D721Med (cell line): Measurements from ENCODE around the gene ATP5MK.
"Not testable (repeated sequence)": the region's sequence is repeated elsewhere in the genome, so short reads cannot be mapped to it uniquely, and the experiment has no call there.

Source experiments
- DNase-seq: peaks from one replicate; pipeline ENCODE4 v3.0.0; 2011; ENCODE audit warnings: low spot score; ENCODE audit not compliant: insufficient read length
- FAIRE-seq: peaks from 2 replicates; lab custom pipeline; 2011; peaks lifted over from hg19 to GRCh38; lab: Jason Lieb, UNC
- CTCF ChIP-seq: IDR thresholded peaks from 2 replicates; pipeline ENCODE4 v1.5.1; 2012; ENCODE audit warnings: mild to moderate bottlenecking, control low read depth; ENCODE audit not compliant: insufficient read depth; ENCODE audit errors: missing control alignments

The ATP5MK gene

GRCh38 chr10:103373544-103373943 lies 22.7 kb downstream of the ATP5MK start:
- TF ChIP-seq CTCF: no peak
- DNase-seq (no peak), FAIRE-seq (no peak)

GRCh38 chr10:103367782-103368518 lies 28.3 kb downstream of the ATP5MK start, which contains the start of gene TAF5:
Gene TAF5 (plus strand): TSS chr10:103367976. CDS start chr10:103367990, 14 bp downstream.
- no peak for TF ChIP-seq CTCF
- peak; percentile 53 for FAIRE-seq
- DNase-seq: peak; percentile 71

- FAIRE-seq (no peak), DNase-seq (no peak)
- no peak for TF ChIP-seq CTCF
Observed at GRCh38 chr10:103367379-103367781, 28.9 kb downstream of the ATP5MK start.

GRCh38 chr10:103360791-103361190 lies 35.5 kb downstream of the ATP5MK start:
- FAIRE-seq, DNase-seq: not testable (repeated sequence)

- FAIRE-seq, DNase-seq: not testable (repeated sequence)
Observed at GRCh38 chr10:103359493-103359892, 36.8 kb downstream of the ATP5MK start.

GRCh38 chr10:103355906-103356599 lies 40.2 kb downstream of the ATP5MK start:
- FAIRE-seq (no peak), DNase-seq (no peak)
- no peak for TF ChIP-seq CTCF

- not testable (repeated sequence) for DNase-seq, FAIRE-seq
Observed at GRCh38 chr10:103354567-103354966, 41.7 kb downstream of the ATP5MK start.

- no peak for TF ChIP-seq CTCF
- DNase-seq (no peak), FAIRE-seq (no peak)
Observed at GRCh38 chr10:103353281-103353680, 43.0 kb downstream of the ATP5MK start.
